PC-9 (cell line): ENCODE data around the gene CACNA1B. TPM values are rescaled to one million over a fixed set of nuclear protein-coding genes. Genes with fewer than 3 reads are reported as not detected.

Experiments used
- BruUV-seq: library from RNA; stranded (reverse); fragments of 400-500 nt; replicated peaks from 2 replicates; lab custom pipeline; 2021; lab: Mats Ljungman, UMichigan
- CTCF ChIA-PET: fragments of 300-600 bp; sonication (Branson Sonifier 250); formaldehyde crosslinking; loops from one replicate; lab custom pipeline; 2022; ENCODE audit warnings: antibody characterized with exemption; lab: Charles Lee
- POLR2A ChIA-PET: fragments of 300-600 bp; sonication (Branson Sonifier 250); formaldehyde crosslinking; loops from one replicate; lab custom pipeline; 2022; ENCODE audit warnings: antibody characterized with exemption; ENCODE audit not compliant: unreplicated experiment; lab: Charles Lee
- DNase-seq, 2 experiments: peaks; one replicate each; pipeline versions ENCODE4 v3.0.0 to v3.0.0-alpha.2; 2015 to 2022; ENCODE audit warnings: mixed read lengths in 1 of 2
- H2AFZ ChIP-seq: fragments of 200-600 bp; sonication (generic); 2 replicates; pipeline ENCODE4 v1.8.1; 2017; ENCODE audit warnings: antibody characterized with exemption
- H3F3A ChIP-seq: fragments of 200-600 bp; sonication (generic); 2 replicates; pipeline ENCODE4 v1.8.1; 2017; ENCODE audit warnings: antibody characterized with exemption, mild to moderate bottlenecking, low read depth; ENCODE audit not compliant: insufficient read depth
- H3K27ac ChIP-seq: fragments of 200-600 bp; sonication (generic); 2 replicates; pipeline ENCODE4 v1.6.1; 2016; ENCODE audit warnings: mixed run types
- H3K27me3 ChIP-seq: fragments of 200-600 bp; sonication (generic); 2 replicates; pipeline ENCODE4 v1.6.1; 2016; ENCODE audit warnings: low read depth, mixed run types; ENCODE audit not compliant: insufficient read depth
- H3K36me3 ChIP-seq: fragments of 200-600 bp; sonication (generic); 2 replicates; pipeline ENCODE4 v1.6.1; 2016; ENCODE audit warnings: low read depth, mixed run types
- H3K4me1 ChIP-seq: fragments of 200-600 bp; sonication (generic); replicated peaks from 2 replicates; pipeline ENCODE4 v1.6.1; 2016; ENCODE audit warnings: mixed run types; ENCODE audit not compliant: insufficient read depth
- H3K4me2 ChIP-seq: fragments of 200-600 bp; sonication (generic); 2 replicates; pipeline ENCODE4 v1.6.1; 2017; ENCODE audit warnings: mixed run types
- H3K4me3 ChIP-seq: fragments of 200-600 bp; sonication (generic); 2 replicates; pipeline ENCODE4 v1.6.1; 2016; ENCODE audit warnings: mixed run types
- H3K79me2 ChIP-seq: fragments of 200-600 bp; sonication (generic); 2 replicates; pipeline ENCODE4 v1.6.1; 2017; ENCODE audit warnings: low read depth, mixed run types
- H3K9me2 ChIP-seq: fragments of 200-600 bp; sonication (generic); 2 replicates; pipeline ENCODE4 v1.8.1; 2017; ENCODE audit warnings: mild to moderate bottlenecking; ENCODE audit not compliant: insufficient read depth
- H3K9me3 ChIP-seq: fragments of 200-600 bp; sonication (generic); 2 replicates; pipeline ENCODE4 v1.8.1; 2016; ENCODE audit warnings: low read depth; ENCODE audit not compliant: insufficient read depth
- H4K20me1 ChIP-seq: fragments of 200-600 bp; sonication (generic); 2 replicates; pipeline ENCODE4 v1.8.1; 2017; ENCODE audit not compliant: insufficient read depth
- EZH2 ChIP-seq: fragments of 200-600 bp; sonication (generic); IDR thresholded peaks from 2 replicates; pipeline ENCODE4 v1.8.0; 2017; ENCODE audit warnings: antibody characterized with exemption, low read depth
- intact Hi-C: fragments of 100-400 bp; cut with micrococcal nuclease; formaldehyde crosslinking; loops from one replicate; pipeline ENCODE4 v1.10.0; 2022; ENCODE audit not compliant: unreplicated experiment
- total RNA-seq: library from RNA; stranded (reverse); gene quantifications from 2 replicates; pipeline ENCODE4 v1.2.3, GENCODE V29; 2021
- TF ChIP-seq, protein P1 (sequence below): fragments of 200-600 bp; sonication (generic); conservative IDR thresholded peaks from 2 replicates; pipeline ENCODE4 v1.6.1; 2017; ENCODE audit warnings: mixed run types, antibody characterized with exemption, mild to moderate bottlenecking, moderate library complexity

The CACNA1B gene
- total RNA-seq, 1 experiment from 2014 or later = not detected

DNA sequence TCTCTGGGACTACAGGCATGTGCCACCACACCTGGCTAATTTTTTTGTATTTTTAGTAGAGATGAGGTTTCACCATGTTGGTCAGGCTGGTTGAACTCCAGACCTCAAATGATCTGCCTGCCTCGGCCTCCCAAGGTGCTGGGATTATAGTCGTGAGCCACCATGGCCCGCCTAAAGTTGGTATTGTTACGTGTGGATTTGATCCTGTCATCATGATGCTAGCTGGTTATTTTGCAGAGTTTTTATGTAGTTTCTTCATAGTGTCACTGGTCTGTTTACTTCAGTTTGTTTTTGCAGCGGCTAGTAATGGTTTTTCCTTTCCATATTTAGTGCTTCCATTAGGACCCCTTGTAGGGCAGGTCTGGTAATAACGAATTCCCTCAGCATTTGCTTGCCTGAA, 85.9 kb downstream of the CACNA1B start:
- H3K4me3 ChIP-seq = no peak overlapping the region
- intact Hi-C loops = no loop called here
- no TSS peak for BruUV-seq
- no peak for TF ChIP-seq EZH2
- TF ChIP-seq, protein P1, sequence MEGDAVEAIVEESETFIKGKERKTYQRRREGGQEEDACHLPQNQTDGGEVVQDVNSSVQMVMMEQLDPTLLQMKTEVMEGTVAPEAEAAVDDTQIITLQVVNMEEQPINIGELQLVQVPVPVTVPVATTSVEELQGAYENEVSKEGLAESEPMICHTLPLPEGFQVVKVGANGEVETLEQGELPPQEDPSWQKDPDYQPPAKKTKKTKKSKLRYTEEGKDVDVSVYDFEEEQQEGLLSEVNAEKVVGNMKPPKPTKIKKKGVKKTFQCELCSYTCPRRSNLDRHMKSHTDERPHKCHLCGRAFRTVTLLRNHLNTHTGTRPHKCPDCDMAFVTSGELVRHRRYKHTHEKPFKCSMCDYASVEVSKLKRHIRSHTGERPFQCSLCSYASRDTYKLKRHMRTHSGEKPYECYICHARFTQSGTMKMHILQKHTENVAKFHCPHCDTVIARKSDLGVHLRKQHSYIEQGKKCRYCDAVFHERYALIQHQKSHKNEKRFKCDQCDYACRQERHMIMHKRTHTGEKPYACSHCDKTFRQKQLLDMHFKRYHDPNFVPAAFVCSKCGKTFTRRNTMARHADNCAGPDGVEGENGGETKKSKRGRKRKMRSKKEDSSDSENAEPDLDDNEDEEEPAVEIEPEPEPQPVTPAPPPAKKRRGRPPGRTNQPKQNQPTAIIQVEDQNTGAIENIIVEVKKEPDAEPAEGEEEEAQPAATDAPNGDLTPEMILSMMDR = no peak
- no peak overlapping the region for H3K4me2 ChIP-seq
- 0 out of 2 replicates have a peak, but pooled peaks cover 4% of the 10 kb centered on the region for H3K9me2 ChIP-seq
- H3F3A ChIP-seq = no peaks in the 10 kb centered on the region
- no peaks in the 10 kb centered on the region for H3K36me3 ChIP-seq
- H3K27me3 ChIP-seq = peaks cover 71% of the 10 kb centered on the region
- H3K4me1 ChIP-seq = no peaks in the 10 kb centered on the region
- DNase-seq = no peak
- H3K27ac ChIP-seq = no peak overlapping the region
- ChIA-PET CTCF (no interaction called here), POLR2A (no interaction called here)
- H2AFZ ChIP-seq = no peak overlapping the region
- no peaks in the 10 kb centered on the region for H3K9me3 ChIP-seq
- no peaks in the 10 kb centered on the region for H4K20me1 ChIP-seq
- no peaks in the 10 kb centered on the region for H3K79me2 ChIP-seq

DNA sequence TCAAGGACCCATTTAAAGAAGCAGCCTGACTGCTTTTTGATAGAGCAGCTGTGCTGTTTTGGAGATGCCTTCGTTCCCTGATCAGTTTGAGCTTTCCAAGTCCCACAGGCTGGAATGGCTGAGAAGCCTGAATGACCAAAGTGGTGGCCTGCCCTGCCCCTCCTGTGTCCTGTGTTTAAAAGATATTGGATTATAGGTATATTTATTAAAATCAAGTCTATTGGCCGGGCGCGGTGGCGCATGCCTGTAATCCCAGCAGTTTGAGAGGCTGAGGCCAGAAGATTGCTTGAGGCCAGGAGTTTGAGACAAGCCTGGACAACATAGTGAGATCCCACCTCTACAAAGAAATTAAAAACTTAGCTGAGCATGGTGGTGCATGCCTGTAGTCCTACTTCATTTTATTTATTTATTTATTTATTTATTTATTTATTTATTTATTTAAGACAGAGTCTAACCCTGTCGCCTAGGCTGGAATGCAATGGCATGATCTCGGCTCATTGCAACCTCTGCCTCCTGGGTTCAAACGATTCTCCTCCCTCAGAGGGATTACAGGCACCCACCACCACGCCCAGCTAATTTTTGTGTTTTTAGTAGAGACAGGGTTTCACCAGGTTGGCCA, 87.7 kb downstream of the CACNA1B start:
- BruUV-seq = no TSS peak

DNA sequence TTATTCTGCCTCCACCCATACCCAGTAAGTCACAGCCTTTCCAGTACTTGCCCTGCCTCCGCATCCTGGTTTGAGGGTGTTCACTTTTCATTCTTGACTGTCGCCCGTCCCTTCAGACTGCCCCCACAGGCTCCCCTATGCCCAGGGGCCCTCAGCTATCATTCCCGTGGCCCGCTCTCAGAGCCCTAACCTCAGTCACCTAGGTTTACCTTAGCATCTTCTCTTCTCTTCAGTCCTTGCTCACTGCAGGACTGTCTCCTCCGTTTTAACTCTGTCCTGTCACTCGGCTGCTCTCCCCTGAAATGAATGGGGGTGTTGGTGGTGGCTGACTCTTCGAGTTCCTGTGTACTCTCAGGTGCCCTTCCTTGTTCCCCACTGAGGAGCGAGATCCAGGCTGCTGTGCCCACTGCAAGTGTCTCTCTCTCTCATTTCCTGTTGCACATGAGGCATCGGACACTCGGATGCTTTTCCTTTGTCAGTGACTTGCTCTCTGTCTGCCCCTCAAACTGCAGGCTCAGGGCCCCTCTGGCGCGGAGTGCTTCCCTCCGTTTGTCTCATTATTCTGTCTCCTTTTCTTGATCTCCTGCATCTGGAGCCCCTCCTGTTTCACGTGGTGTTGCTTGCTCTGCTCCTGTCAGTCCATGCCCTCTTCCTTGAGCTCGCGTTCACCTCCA, 89.8 kb downstream of the CACNA1B start:
- Histone ChIP-seq H4K20me1 (no peaks in the 10 kb centered on the region), H3K27me3 (peaks cover 60% of the 10 kb centered on the region), H3K9me3 (no peaks in the 10 kb centered on the region), H3K4me1 (no peaks in the 10 kb centered on the region), H3K36me3 (no peaks in the 10 kb centered on the region), H3K4me2 (no peak overlapping the region), H3K27ac (no peak overlapping the region), H2AFZ (no peak overlapping the region), H3K9me2 (0 out of 2 replicates have a peak, but pooled peaks cover 4% of the 10 kb centered on the region), H3K4me3 (no peak overlapping the region), H3K79me2 (no peaks in the 10 kb centered on the region), H3F3A (no peaks in the 10 kb centered on the region)
- no peak for DNase-seq
- TF ChIP-seq, protein P1 = no peak
- TF ChIP-seq EZH2 = no peak
- BruUV-seq = no TSS peak
- ChIA-PET POLR2A (no interaction called here), CTCF (no interaction called here)
- intact Hi-C loops = no loop called here

More for the DNA sequence above, 87.7 kb downstream of the CACNA1B start:
- Histone ChIP-seq H3K27me3 (peaks cover 72% of the 10 kb centered on the region), H3K36me3 (no peaks in the 10 kb centered on the region), H3K27ac (no peak overlapping the region), H3F3A (no peaks in the 10 kb centered on the region), H4K20me1 (no peaks in the 10 kb centered on the region), H3K4me3 (no peak overlapping the region), H3K9me2 (0 out of 2 replicates have a peak, but pooled peaks cover 4% of the 10 kb centered on the region), H3K4me1 (no peaks in the 10 kb centered on the region), H2AFZ (no peak overlapping the region), H3K9me3 (no peaks in the 10 kb centered on the region), H3K79me2 (no peaks in the 10 kb centered on the region), H3K4me2 (no peak overlapping the region)
- intact Hi-C loops = no loop called here
- no peak for TF ChIP-seq EZH2
- TF ChIP-seq, protein P1 = no peak
- ChIA-PET POLR2A (no interaction called here), CTCF (no interaction called here)
- DNase-seq = no peak
